C4-2B (cell line): ENCODE data around the gene CDK6.

Experiments
- H3K27ac ChIP-seq: fragments of 450-650 bp; 2 replicates; pipeline ENCODE4 v1.5.1; 2017
- CTCF ChIP-seq: fragments of 450-650 bp; conservative IDR thresholded peaks from 2 replicates; pipeline ENCODE4 v1.5.1; 2017; ENCODE audit warnings: mild to moderate bottlenecking
- ZFX ChIP-seq: fragments of 450-650 bp; IDR thresholded peaks from 2 replicates; pipeline ENCODE4 v1.6.1; 2017

The CDK6 gene

GRCh38 chr7:92839901-92840300 lies 3.5 kb upstream of the CDK6 start:
- no peak for TF ChIP-seq ZFX
- TF ChIP-seq CTCF: no peak
- H3K27ac ChIP-seq: no peak overlapping the region

DNA sequence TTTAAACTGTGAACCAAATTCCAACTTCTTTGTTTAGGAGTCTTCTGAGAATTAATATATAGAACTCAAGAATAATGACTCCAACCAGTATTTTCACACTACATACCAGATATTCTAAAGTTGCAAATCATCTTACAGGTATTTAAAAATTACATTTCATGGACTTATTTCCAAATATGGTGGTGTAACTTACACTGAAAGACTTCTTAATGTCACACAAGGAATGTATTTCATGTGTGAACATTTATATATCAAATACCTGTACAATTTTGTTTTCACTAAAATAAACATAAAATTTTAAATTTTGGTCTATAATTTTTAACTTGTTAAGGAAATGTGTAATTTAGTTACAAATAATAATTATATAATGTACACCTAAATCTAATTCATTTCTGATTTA lies 2.6 kb upstream of the CDK6 start:
- TF ChIP-seq CTCF: no peak
- no peak for TF ChIP-seq ZFX
- H3K27ac ChIP-seq: no peak overlapping the region

DNA sequence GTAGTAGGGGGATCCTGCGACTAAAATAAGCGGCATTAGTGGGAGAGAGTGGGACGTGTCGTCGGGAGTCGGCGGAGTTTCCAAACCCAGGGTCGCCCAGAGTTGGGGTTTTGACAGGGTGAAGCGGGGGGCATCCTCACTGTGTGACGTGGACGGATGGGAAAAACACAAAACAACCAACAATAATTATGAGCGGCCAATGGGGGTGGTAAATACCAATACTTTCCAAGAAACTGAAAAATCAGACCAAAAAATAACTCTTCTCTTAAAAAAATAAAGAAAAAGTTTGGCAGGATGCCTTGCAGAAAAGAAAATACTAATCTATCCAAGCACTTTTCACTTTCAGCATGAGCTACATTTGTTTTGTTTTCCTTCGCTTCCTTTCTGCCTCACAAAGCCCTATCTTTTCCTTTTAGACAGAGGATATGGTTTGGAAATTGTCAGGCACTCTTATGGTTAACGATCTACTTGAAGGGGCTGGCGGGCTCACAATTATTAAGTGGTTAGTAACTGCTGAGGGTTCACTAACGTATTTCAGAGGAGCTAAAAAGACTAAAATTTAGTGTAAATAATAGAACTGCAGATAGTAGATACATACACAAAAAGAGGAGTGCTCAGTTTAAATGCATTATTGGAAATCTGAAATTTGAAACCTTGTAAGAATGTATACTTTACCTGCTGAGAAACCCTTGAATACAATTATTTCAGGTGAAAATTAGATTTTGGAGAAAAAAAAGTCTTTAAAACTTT lies 802 bp upstream of the CDK6 start:
- no peak for TF ChIP-seq CTCF
- TF ChIP-seq ZFX: no peak
- H3K27ac ChIP-seq: no peak overlapping the region

- TF ChIP-seq ZFX (no peak), CTCF (no peak)
- H3K27ac ChIP-seq: no peak overlapping the region
Observed at GRCh38 chr7:92835851-92836488, 403 bp downstream of the CDK6 start.

DNA sequence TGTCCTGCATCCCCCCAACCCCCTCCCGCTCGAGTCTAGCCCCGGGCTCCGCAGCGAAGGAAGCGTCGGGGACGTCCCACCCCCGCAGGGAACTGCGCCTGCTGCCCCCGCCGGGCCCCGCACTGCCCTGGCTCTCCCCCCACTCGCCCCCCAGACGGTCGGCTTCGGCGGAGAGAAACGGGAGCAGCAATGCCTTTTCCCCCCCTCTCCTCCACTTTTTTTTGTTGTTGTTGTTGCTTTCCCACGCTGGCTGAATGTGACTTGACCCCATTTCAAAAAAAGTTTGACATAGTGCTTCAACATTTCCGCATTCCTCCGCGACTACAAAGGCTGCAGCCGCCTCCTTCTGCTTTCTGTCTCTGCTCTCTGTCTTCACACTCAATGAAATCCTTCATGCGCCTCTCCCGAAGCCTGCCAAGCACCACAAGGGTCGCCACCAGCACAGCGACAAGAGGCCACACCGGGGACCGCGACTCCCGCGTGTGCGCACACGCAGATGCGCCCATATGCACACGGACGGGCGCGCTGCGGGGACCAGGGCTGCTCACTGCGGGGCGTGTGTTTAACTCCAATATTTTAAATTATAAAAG lies 1.0 kb downstream of the CDK6 start:
- no peak overlapping the region for H3K27ac ChIP-seq
- TF ChIP-seq CTCF (no peak), ZFX (no peak)

- H3K27ac ChIP-seq: no peak overlapping the region
- TF ChIP-seq CTCF: no peak
- TF ChIP-seq ZFX: no peak
Observed at GRCh38 chr7:92834507-92835260, 1.7 kb downstream of the CDK6 start.
